ENCODE measurements around the gene CALR. TPM values are rescaled to one million over a fixed set of nuclear protein-coding genes. Genes with fewer than 3 reads are reported as not detected.

The CALR gene
- total and polyA plus RNA-seq, 12 donors, result 224 to 1,489 (median 613) TPM

GRCh38 chr19:12918253-12918652 is 20.2 kb upstream of the CALR start:
- no peaks in the 10 kb centered on the region for H3K27me3 ChIP-seq
- no peaks in the 10 kb centered on the region for H3K9me3 ChIP-seq (replicated peaks in 1 of 3)
- peaks cover 4 to 6% of the 10 kb centered on the region in 2 donors for H3K4me1 ChIP-seq (replicated peaks in 1 of 2)
- 89 to 92% (median 90%) methylated on average over 14 of the region's 14 CpGs for WGBS, 4 donors
- TF ChIP-seq POLR2A (IDR thresholded peaks at IDR 0.05), result no peak
- TF ChIP-seq CTCF (IDR thresholded peaks at IDR 0.05), result no peak
- no peak for DNase-seq
- no peak overlapping the region for H3K4me3 ChIP-seq
- H3K36me3 ChIP-seq (replicated peaks in 1 of 2), result peaks cover 0 to 11% of the 10 kb centered on the region in 2 donors
- intact Hi-C loops (cut with DNase I), result no loop called here
- H3K27ac ChIP-seq, result no peak overlapping the region

GRCh38 chr19:12921047-12921446 is 17.4 kb upstream of the CALR start:
- Histone ChIP-seq H3K27me3 (no peaks in the 10 kb centered on the region), H3K4me3 (no peak overlapping the region), H3K36me3 (replicated peaks in 1 of 2) (peaks cover 0 to 39% of the 10 kb centered on the region in 2 donors), H3K9me3 (replicated peaks in 1 of 3) (no peaks in the 10 kb centered on the region), H3K27ac (no peak overlapping the region), H3K4me1 (replicated peaks in 1 of 2) (peaks cover 3 to 4% of the 10 kb centered on the region in 2 donors)
- DNase-seq, result no peak
- 61 to 78% (median 68%) methylated on average over 3 of the region's 3 CpGs for WGBS, 4 donors
- TF ChIP-seq CTCF (IDR thresholded peaks at IDR 0.05) (no peak), POLR2A (IDR thresholded peaks at IDR 0.05) (no peak)
- intact Hi-C loops (cut with DNase I), result no loop called here

- peaks cover 0 to 58% of the 10 kb centered on the region in 2 donors for H3K36me3 ChIP-seq (replicated peaks in 1 of 2)
- TF ChIP-seq CTCF (IDR thresholded peaks at IDR 0.05) (no peak), POLR2A (IDR thresholded peaks at IDR 0.05) (no peak)
- H3K4me3 ChIP-seq, result no peak overlapping the region
- no peak overlapping the region for H3K27ac ChIP-seq
- H3K9me3 ChIP-seq (replicated peaks in 1 of 3), result no peaks in the 10 kb centered on the region
- peaks cover 3 to 4% of the 10 kb centered on the region in 2 donors for H3K4me1 ChIP-seq (replicated peaks in 1 of 2)
- H3K27me3 ChIP-seq, result no peaks in the 10 kb centered on the region
- intact Hi-C loops (cut with DNase I), result no loop called here
- no peak for DNase-seq
- 95 to 99% (median 95%) methylated on average over 4 of the region's 4 CpGs for WGBS, 4 donors
Measured at GRCh38 chr19:12922959-12923358, 15.4 kb upstream of the CALR start.

GRCh38 chr19:12924621-12925310 is 13.6 kb upstream of the CALR start:
- WGBS, 4 donors, result 94 to 99% (median 96%) methylated on average over 16 to 29 of the region's 29 CpGs
- peaks cover 0 to 76% of the 10 kb centered on the region in 2 donors for H3K36me3 ChIP-seq (replicated peaks in 1 of 2)
- TF ChIP-seq POLR2A (IDR thresholded peaks at IDR 0.05) (no peak), CTCF (IDR thresholded peaks at IDR 0.05) (no peak)
- no peaks in the 10 kb centered on the region for H3K4me1 ChIP-seq (replicated peaks in 1 of 2)
- no peaks in the 10 kb centered on the region for H3K9me3 ChIP-seq (replicated peaks in 1 of 3)
- no peak overlapping the region for H3K4me3 ChIP-seq
- intact Hi-C loops (cut with DNase I), result no loop called here
- no peak for DNase-seq
- H3K27ac ChIP-seq, result no peak overlapping the region
- H3K27me3 ChIP-seq, result no peaks in the 10 kb centered on the region

Measured in adrenal gland (tissue), 12 donors.